GM12874 (cell line): ENCODE data around the gene ZNF532.

Experiments
- CTCF ChIP-seq: IDR thresholded peaks from 2 replicates; pipeline ENCODE4 v1.5.1; 2011; ENCODE audit warnings: low read depth, mild to moderate bottlenecking, control low read depth, low read length, moderate library complexity; ENCODE audit not compliant: insufficient read depth

The ZNF532 gene

GRCh38 chr18:58997811-58998337 lies 133.2 kb downstream of the ZNF532 start:
- no peak for TF ChIP-seq CTCF

GRCh38 chr18:58998401-58999203 lies 133.9 kb downstream of the ZNF532 start:
- no peak for TF ChIP-seq CTCF

GRCh38 chr18:59001166-59001565 lies 136.5 kb downstream of the ZNF532 start:
- TF ChIP-seq CTCF: no peak

- no peak for TF ChIP-seq CTCF
Observed at GRCh38 chr18:59001721-59002120, 137.0 kb downstream of the ZNF532 start.

- TF ChIP-seq CTCF: no peak
Observed at GRCh38 chr18:59002974-59003594, 138.4 kb downstream of the ZNF532 start.

- no peak for TF ChIP-seq CTCF
Observed at GRCh38 chr18:59005262-59005661, 140.6 kb downstream of the ZNF532 start.

GRCh38 chr18:59006461-59007067 lies 141.9 kb downstream of the ZNF532 start:
- no peak for TF ChIP-seq CTCF
